GM10248 (cell line): ENCODE measurements around the gene INTS6L.

Experiments used
- CTCF ChIA-PET: fragments of 300-600 bp; sonication (Branson Sonifier 250); formaldehyde crosslinking; extraction: SDS; loops from one replicate; lab custom pipeline; 2021; ENCODE audit warnings: antibody characterized with exemption; lab: Yijun Ruan, JAX
- POLR2A ChIA-PET: fragments of 350-650 bp; sonication (Branson Sonifier 250); formaldehyde crosslinking; extraction: SDS; loops from one replicate; lab custom pipeline; 2020; ENCODE audit warnings: antibody characterized with exemption; lab: Yijun Ruan, JAX
- DNase-seq: peaks from one replicate; pipeline ENCODE4 v3.0.0; 2012; ENCODE audit errors: extremely low spot score
- TF ChIP-seq, protein P1 (sequence below): IDR thresholded peaks from 2 replicates; pipeline ENCODE4 v1.5.1; 2012; ENCODE audit warnings: mild to moderate bottlenecking, low read depth; ENCODE audit errors: extremely low read depth, missing control alignments, control extremely low read depth

INTS6L gene

GRCh38 chrX:135520553-135521404, at the start of gene INTS6L:
Gene INTS6L (plus strand): TSS chrX:135520660. CDS start chrX:135520993, 333 bp downstream.
- CTCF ChIA-PET, result interaction anchor here (1.6 kb wide), 1 partner anchor 11 kb away, joined by 3 read pairs; no protein-coding TSS in a partner anchor
- TF ChIP-seq, protein P1, sequence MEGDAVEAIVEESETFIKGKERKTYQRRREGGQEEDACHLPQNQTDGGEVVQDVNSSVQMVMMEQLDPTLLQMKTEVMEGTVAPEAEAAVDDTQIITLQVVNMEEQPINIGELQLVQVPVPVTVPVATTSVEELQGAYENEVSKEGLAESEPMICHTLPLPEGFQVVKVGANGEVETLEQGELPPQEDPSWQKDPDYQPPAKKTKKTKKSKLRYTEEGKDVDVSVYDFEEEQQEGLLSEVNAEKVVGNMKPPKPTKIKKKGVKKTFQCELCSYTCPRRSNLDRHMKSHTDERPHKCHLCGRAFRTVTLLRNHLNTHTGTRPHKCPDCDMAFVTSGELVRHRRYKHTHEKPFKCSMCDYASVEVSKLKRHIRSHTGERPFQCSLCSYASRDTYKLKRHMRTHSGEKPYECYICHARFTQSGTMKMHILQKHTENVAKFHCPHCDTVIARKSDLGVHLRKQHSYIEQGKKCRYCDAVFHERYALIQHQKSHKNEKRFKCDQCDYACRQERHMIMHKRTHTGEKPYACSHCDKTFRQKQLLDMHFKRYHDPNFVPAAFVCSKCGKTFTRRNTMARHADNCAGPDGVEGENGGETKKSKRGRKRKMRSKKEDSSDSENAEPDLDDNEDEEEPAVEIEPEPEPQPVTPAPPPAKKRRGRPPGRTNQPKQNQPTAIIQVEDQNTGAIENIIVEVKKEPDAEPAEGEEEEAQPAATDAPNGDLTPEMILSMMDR, result no peak
- POLR2A ChIA-PET, result no interaction called here
- peak; percentile 60 for DNase-seq

DNA sequence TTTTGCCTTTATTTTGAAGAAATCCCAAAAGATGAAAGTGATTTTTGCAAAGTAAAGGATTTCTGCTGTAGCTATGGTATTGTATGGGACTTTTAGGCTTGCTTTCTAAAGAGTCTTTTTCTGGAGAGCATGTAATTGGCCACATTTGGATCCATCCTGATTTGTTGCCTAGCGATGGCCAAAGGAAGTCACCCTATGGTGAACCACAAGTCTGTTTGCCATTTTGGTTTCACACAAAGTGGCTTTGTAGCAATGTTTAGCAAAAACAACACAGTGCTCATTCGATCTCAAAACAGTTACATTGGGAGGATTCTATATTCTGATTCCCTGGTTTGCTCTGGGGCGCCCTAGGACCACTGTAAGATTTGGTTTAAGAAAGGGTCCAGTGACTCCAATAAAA, 44.1 kb upstream of the INTS6L start:
- ChIA-PET CTCF (interaction anchor here (1.6 to 2.2 kb wide), 2 partner anchors 12 to 120 kb away, joined by 4 to 5 read pairs; no protein-coding TSS in a partner anchor), POLR2A (no interaction called here)
- TF ChIP-seq, protein P1, result no peak
- no peak for DNase-seq

GRCh38 chrX:135477576-135477975, 42.9 kb upstream of the INTS6L start:
- TF ChIP-seq, protein P1, result peak; percentile 52
- POLR2A ChIA-PET, result no interaction called here
- DNase-seq, result no peak
- CTCF ChIA-PET, result no interaction called here

DNA sequence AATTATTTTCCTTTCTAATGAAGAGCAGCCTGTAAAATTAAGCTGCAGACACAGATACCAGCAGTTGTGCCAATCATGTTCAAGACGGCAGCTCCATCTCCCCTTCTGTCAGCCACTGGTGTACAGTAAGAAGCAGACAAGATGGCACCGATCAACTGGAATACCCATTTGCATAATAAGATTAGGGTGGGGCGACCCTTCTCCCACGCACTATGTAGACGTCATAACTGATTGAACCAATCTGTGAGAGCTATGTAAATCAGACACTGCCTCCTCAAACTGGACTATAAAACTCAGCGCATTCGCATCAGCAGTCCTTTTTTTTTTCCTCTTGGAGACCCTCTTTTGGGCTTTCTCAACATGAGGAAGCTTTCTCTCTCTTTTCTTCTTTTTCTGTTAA, 40.4 kb upstream of the INTS6L start:
- DNase-seq, result no peak
- ChIA-PET CTCF (interaction anchor here (2.6 kb wide), 1 partner anchor 294 kb away, joined by 11 read pairs; no protein-coding TSS in a partner anchor), POLR2A (no interaction called here)
- TF ChIP-seq, protein P1, result no peak

- no peak for DNase-seq
- TF ChIP-seq, protein P1, result no peak
- ChIA-PET CTCF (interaction anchor here (2.6 kb wide), 1 partner anchor 295 kb away, joined by 11 read pairs; no protein-coding TSS in a partner anchor), POLR2A (interaction anchor here (0.5 kb wide), 1 partner anchor 565 kb away, joined by 3 read pairs; no protein-coding TSS in a partner anchor)
Observed at GRCh38 chrX:135481696-135482179, 38.7 kb upstream of the INTS6L start.

DNA sequence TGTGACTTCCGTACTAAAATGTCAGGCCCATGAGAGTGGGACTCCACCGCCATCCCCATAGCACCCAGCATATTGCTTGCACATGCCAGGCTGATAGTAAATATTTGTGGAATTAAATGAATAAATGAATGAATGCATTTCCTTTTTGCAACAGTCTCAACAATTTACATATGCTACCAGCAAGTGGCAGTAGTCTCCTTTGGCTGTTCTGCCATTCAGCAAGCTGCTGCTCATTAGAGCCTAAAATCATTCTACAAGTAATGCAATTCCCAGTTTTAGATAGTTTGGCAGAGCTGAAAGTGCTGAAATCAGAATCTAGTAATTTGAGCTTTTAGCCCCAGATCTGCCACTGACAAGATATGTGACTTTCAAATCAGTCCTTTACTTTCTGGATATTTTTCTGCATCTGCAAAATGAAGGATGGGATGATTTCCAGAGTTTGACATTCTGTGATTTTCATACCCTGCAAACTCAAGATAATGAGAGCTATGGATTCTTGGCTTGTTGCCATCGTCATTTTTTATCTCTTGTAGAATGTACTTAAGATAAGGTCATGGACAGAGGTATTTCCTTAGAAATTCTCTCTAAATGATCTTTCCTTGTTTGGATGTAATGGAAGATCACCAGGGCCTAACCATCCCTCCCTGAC, 35.7 kb upstream of the INTS6L start:
- DNase-seq, result peak; percentile 26
- ChIA-PET CTCF (interaction anchor here (0.7 to 1.2 kb wide), 5 partner anchors 25 to 103 kb away, joined by 3 to 4 read pairs (median 4); no protein-coding TSS in a partner anchor), POLR2A (no interaction called here)
- TF ChIP-seq, protein P1, result peak; percentile 62
